ENCODE data around the gene CXCR5. TPM values are rescaled to one million over a fixed set of nuclear protein-coding genes. Genes with fewer than 3 reads are reported as not detected.

Gene CXCR5
- total and polyA plus RNA-seq, 2 donors (not counting 1 experiment from before 2014, with no cell fraction given): not detected

DNA sequence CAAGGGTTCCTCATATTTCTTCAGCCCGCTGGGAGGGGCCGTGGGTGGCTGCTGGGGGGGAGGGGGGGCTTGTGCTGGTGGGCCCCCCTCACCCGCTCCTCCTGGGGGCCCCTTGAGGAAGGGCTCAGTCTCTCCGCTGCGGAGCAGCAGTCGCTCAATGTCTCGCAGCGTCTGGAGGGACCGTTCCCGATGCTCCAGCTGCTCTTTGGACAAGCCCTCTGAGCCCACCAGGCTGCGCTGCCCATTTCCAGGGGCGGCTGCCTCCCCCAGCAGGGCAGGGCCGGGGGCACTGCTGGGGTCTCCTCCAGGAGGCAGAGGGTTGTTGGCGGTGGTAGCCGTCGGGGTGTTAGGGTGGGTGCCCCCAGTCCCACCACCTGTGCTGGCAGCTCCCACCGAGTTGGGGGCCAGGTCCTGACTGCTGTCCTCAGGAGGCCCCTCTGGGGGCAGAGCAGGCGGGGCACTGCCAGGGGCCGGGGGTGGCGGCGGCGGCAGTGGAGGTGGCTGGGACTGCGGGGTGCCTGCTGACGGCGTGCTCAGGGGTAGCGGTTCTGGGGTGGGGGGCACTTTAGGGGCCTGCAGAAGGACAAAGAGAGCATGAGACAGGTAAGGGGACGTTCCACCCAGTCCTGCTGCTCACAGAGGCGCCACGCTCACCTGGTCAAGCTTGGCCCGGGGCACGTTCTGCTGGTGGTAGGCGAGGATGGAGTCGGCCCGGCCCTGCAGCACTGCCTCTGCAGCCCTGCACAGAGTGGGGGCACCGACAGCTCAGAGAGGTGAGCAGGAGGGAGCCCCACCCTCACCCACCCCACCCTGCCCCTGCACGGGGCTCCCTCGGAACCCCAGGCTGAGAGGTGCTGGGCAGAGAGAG is 18.9 kb downstream of the CXCR5 start:
- no peak overlapping the region for H3K9ac ChIP-seq (ENCODE audit: insufficient read depth, low read length)
- TF ChIP-seq, protein P1, sequence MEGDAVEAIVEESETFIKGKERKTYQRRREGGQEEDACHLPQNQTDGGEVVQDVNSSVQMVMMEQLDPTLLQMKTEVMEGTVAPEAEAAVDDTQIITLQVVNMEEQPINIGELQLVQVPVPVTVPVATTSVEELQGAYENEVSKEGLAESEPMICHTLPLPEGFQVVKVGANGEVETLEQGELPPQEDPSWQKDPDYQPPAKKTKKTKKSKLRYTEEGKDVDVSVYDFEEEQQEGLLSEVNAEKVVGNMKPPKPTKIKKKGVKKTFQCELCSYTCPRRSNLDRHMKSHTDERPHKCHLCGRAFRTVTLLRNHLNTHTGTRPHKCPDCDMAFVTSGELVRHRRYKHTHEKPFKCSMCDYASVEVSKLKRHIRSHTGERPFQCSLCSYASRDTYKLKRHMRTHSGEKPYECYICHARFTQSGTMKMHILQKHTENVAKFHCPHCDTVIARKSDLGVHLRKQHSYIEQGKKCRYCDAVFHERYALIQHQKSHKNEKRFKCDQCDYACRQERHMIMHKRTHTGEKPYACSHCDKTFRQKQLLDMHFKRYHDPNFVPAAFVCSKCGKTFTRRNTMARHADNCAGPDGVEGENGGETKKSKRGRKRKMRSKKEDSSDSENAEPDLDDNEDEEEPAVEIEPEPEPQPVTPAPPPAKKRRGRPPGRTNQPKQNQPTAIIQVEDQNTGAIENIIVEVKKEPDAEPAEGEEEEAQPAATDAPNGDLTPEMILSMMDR (conservative IDR thresholded peaks at IDR 0.05 in 1 of 2, IDR thresholded peaks at IDR 0.05 in 1 of 2; ENCODE audit: low read depth in 1 of 2, low read length in 2 of 2): no peak
- no peak for TF ChIP-seq EZH2 (IDR thresholded peaks at IDR 0.05; ENCODE audit: low read length, missing control alignments)
- no peaks in the 10 kb centered on the region for H3K9me3 ChIP-seq (ENCODE audit: control insufficient read depth, insufficient read depth, low read depth, low read length)
- no peak overlapping the region for H2AFZ ChIP-seq (ENCODE audit: low read length)
- peaks cover 9% of the 10 kb centered on the region for H3K4me1 ChIP-seq (ENCODE audit: control insufficient read depth, extremely low read depth, insufficient read depth, low read length)
- H3K79me2 ChIP-seq (ENCODE audit: control insufficient read depth, insufficient read depth, low read length): peaks cover 24% of the 10 kb centered on the region
- H3K4me2 ChIP-seq (ENCODE audit: extremely low read depth, insufficient read depth, low read length): no peak overlapping the region
- no peak overlapping the region for H3K4me3 ChIP-seq (replicated peaks in 1 of 4; ENCODE audit: control extremely low read depth in 1 of 4, insufficient read depth in 1 of 4, low read depth in 3 of 4, low read length in 4 of 4)
- H3K36me3 ChIP-seq (ENCODE audit: control insufficient read depth, insufficient read depth, low read length): peaks cover 43% of the 10 kb centered on the region
- H3K27ac ChIP-seq (ENCODE audit: insufficient read depth, low read length): no peak overlapping the region
- no peak for DNase-seq (ENCODE audit: low read depth in 2 of 2)
- H3K27me3 ChIP-seq (ENCODE audit: control insufficient read depth, insufficient read depth, low read length): no peaks in the 10 kb centered on the region
- H4K20me1 ChIP-seq (ENCODE audit: control insufficient read depth, extremely low read depth, insufficient read depth, low read length): no peaks in the 10 kb centered on the region

- no peaks in the 10 kb centered on the region for H3K9me3 ChIP-seq (ENCODE audit: control insufficient read depth, insufficient read depth, low read depth, low read length)
- H3K4me1 ChIP-seq (ENCODE audit: control insufficient read depth, extremely low read depth, insufficient read depth, low read length): peaks cover 17% of the 10 kb centered on the region
- H4K20me1 ChIP-seq (ENCODE audit: control insufficient read depth, extremely low read depth, insufficient read depth, low read length): no peaks in the 10 kb centered on the region
- TF ChIP-seq EZH2 (IDR thresholded peaks at IDR 0.05; ENCODE audit: low read length, missing control alignments): no peak
- TF ChIP-seq, protein P1 (conservative IDR thresholded peaks at IDR 0.05 in 1 of 2, IDR thresholded peaks at IDR 0.05 in 1 of 2; ENCODE audit: low read depth in 1 of 2, low read length in 2 of 2): no peak
- H3K27me3 ChIP-seq (ENCODE audit: control insufficient read depth, insufficient read depth, low read length): no peaks in the 10 kb centered on the region
- H3K9ac ChIP-seq (ENCODE audit: insufficient read depth, low read length): no peak overlapping the region
- no peak overlapping the region for H3K4me2 ChIP-seq (ENCODE audit: extremely low read depth, insufficient read depth, low read length)
- no peak overlapping the region for H3K4me3 ChIP-seq (replicated peaks in 1 of 4; ENCODE audit: control extremely low read depth in 1 of 4, insufficient read depth in 1 of 4, low read depth in 3 of 4, low read length in 4 of 4)
- no peak overlapping the region for H2AFZ ChIP-seq (ENCODE audit: low read length)
- peaks cover 32% of the 10 kb centered on the region for H3K79me2 ChIP-seq (ENCODE audit: control insufficient read depth, insufficient read depth, low read length)
- no peak overlapping the region for H3K27ac ChIP-seq (ENCODE audit: insufficient read depth, low read length)
- DNase-seq (ENCODE audit: low read depth in 2 of 2): no peak
- H3K36me3 ChIP-seq (ENCODE audit: control insufficient read depth, insufficient read depth, low read length): peaks cover 46% of the 10 kb centered on the region
Observed at GRCh38 chr11:118903204-118904015, 19.7 kb downstream of the CXCR5 start.
